DND-41 (cell line): ENCODE results near the gene EHMT1.

Experiments used
- CTCF ChIP-seq: IDR thresholded peaks from 2 replicates; pipeline ENCODE4 v1.5.1; 2012; ENCODE audit warnings: borderline replicate concordance, low read length, moderate library complexity, mild to moderate bottlenecking; ENCODE audit not compliant: poor library complexity, severe bottlenecking; ENCODE audit errors: extremely low read depth
- EZH2 ChIP-seq: IDR thresholded peaks from 3 replicates; pipeline ENCODE4 v1.6.1; 2012; ENCODE audit warnings: borderline replicate concordance, low read depth, mild to moderate bottlenecking, moderate library complexity, low read length, inconsistent platforms; ENCODE audit not compliant: severe bottlenecking

GRCh38 chr9:137671196-137671538, 52.4 kb downstream of the EHMT1 start:
- TF ChIP-seq CTCF, result no peak
- no peak for TF ChIP-seq EZH2
